Sigmoid colon (tissue), 4 donors: Measurements from ENCODE around the gene SLC38A8.

ENCODE experiments used
- CTCF ChIP-seq, 4 experiments: fragments of 450-650 bp in 3 of 4; fragments of 200-600 bp in 1 of 4; IDR thresholded peaks; one replicate each; pipeline ENCODE4 v1.5.1; 2016 to 2019; ENCODE audit warnings: antibody characterized with exemption in 4 of 4, mild to moderate bottlenecking in 3 of 4, moderate library complexity in 2 of 4
- POLR2A ChIP-seq, 2 donors: fragments of 450-650 bp; IDR thresholded peaks; one replicate each; pipeline ENCODE4 v1.6.1; 2016; ENCODE audit warnings: antibody characterized with exemption in 2 of 2, mild to moderate bottlenecking in 2 of 2, moderate library complexity in 2 of 2
- POLR2AphosphoS5 ChIP-seq, 4 donors: sonication (generic); formaldehyde crosslinking; IDR thresholded peaks; one replicate each; pipeline ENCODE4 v1.6.1; 2017; ENCODE audit warnings: antibody characterized with exemption in 4 of 4

GRCh38 chr16:84034516-84034915, 8.1 kb downstream of the SLC38A8 start:
- no peak for TF ChIP-seq CTCF (IDR thresholded peaks at IDR 0.05)
- no peak for TF ChIP-seq POLR2AphosphoS5 (IDR thresholded peaks at IDR 0.05)
- TF ChIP-seq POLR2A (IDR thresholded peaks at IDR 0.05) = no peak
